Colon (tissue), 2 donors: ENCODE measurements around the gene CCND2.

Experiments used
- FAIRE-seq: peaks from 2 replicates; lab custom pipeline; 2012; peaks lifted over from hg19 to GRCh38; lab: Jason Lieb, UNC
- donor health status: control.
- donor health status: control.

CCND2 gene

GRCh38 chr12:4293299-4293965 lies 19.9 kb downstream of the CCND2 start:
- FAIRE-seq, result no peak

GRCh38 chr12:4293966-4294505 lies 20.5 kb downstream of the CCND2 start:
- no peak for FAIRE-seq

GRCh38 chr12:4296751-4297150 lies 23.2 kb downstream of the CCND2 start:
- FAIRE-seq, result no peak

- no peak for FAIRE-seq
Observed at GRCh38 chr12:4297617-4298016, 24.1 kb downstream of the CCND2 start.

GRCh38 chr12:4300883-4301282 lies 27.3 kb downstream of the CCND2 start:
- FAIRE-seq, result no peak

GRCh38 chr12:4301932-4302501 lies 28.5 kb downstream of the CCND2 start:
- FAIRE-seq, result no peak

- no peak for FAIRE-seq
Observed at GRCh38 chr12:4302881-4303280, 29.3 kb downstream of the CCND2 start.

- FAIRE-seq, result no peak
Observed at GRCh38 chr12:4303750-4304149, 30.2 kb downstream of the CCND2 start.

- no peak for FAIRE-seq
Observed at GRCh38 chr12:4307593-4308333, 34.2 kb downstream of the CCND2 start.

GRCh38 chr12:4308334-4308950 lies 34.9 kb downstream of the CCND2 start:
- no peak for FAIRE-seq

- no peak for FAIRE-seq
Observed at GRCh38 chr12:4311776-4312175, 38.2 kb downstream of the CCND2 start.

GRCh38 chr12:4312251-4312650 lies 38.7 kb downstream of the CCND2 start:
- no peak for FAIRE-seq

GRCh38 chr12:4320497-4320852 lies 46.9 kb downstream of the CCND2 start:
- no peak for FAIRE-seq

GRCh38 chr12:4320853-4321701 lies 47.5 kb downstream of the CCND2 start, which contains the start of gene TIGAR:
TIGAR (plus strand) TSS chr12:4321213; CDS start chr12:4321272, 59 bp downstream.
- FAIRE-seq, result no peak

- no peak for FAIRE-seq
Observed at GRCh38 chr12:4322726-4323125, 49.2 kb downstream of the CCND2 start.
